ENCODE data around the gene DDX10.

- no peak for TF ChIP-seq CTCF (conservative IDR thresholded peaks at IDR 0.05; ENCODE audit: low read depth in 2 of 2)
- no peak for TF ChIP-seq POLR2AphosphoS5 (IDR thresholded peaks at IDR 0.05; ENCODE audit: low read depth)
- TF ChIP-seq EZH2 (IDR thresholded peaks at IDR 0.05; ENCODE audit: low read depth, unreplicated experiment) = no peak
Measured at GRCh38 chr11:108797578-108798100, 132.8 kb downstream of the DDX10 start.
